Measurements from ENCODE around the gene NRTN.
"Not testable (repeated sequence)": the region's sequence is repeated elsewhere in the genome, so short reads cannot be mapped to it uniquely, and the experiment has no call there.

Gene NRTN

DNA sequence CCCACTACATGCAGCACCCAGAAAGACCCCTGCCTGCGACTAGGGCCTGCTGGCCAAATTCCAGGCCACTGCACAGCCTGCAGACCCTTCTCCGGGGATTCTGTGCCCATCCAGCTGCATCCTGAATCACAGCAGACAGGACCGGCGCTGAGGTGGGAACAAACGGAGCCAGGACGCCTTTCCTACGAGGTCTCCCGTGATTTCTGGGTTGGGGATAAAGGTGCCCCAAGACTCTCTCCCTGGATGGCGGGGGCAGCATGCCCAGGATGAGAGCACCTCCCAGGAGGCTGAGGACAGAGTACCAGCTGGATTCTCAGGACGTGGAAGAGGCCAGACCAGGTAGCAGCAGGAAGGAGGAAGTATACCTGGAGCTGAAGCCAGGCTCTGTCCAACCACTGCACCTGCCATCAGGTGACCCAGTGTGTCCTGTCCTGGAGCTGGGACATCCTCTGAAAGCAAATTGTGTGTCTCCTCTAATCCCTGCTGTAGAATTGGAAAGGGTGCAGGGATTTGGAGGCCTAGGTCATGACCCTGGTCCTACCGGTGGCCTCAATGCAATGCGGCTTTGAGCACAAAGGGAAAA, 68.8 kb downstream of the NRTN start:
- no peak for DNase-seq

DNA sequence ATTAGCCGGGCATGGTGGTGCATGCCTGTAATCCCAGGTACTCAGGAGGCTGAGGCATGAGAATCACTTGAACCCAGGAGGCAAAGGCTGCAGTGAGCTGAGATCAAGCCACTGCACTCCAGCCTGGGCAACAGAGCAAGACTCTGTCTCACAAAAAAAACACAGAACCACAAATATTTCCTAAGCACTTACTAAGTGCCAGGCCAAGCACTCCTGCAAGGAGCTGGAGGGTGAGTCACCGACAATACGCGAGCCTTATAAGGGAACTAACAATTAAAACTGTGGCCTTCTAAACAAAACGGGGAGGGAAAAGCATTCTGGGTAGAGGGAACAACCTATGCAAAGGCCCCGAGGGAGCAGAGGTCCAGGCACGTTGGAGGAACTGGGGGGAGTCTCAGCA, 69.6 kb downstream of the NRTN start:
- not testable (repeated sequence) for DNase-seq

DNA sequence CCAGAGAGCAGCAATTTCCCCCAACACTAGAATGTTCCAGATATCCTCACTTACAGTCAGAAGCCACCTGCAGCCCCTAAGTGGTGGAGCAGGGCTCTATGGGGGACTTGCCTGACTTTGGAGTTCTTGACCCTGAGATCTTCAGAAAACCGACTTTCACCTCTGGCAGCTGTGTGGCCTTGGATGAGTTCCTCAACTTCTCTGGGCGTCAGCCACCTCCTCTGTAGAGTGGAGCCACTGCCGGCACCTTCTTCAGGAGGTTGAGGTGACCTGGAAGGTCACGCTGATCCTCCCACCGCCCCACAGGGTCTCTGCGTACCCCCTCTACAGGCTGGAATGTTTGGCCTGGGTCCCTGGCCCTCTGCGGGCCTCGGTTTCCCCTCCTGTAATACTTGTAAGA, 72.6 kb downstream of the NRTN start:
- no peak for DNase-seq

DNA sequence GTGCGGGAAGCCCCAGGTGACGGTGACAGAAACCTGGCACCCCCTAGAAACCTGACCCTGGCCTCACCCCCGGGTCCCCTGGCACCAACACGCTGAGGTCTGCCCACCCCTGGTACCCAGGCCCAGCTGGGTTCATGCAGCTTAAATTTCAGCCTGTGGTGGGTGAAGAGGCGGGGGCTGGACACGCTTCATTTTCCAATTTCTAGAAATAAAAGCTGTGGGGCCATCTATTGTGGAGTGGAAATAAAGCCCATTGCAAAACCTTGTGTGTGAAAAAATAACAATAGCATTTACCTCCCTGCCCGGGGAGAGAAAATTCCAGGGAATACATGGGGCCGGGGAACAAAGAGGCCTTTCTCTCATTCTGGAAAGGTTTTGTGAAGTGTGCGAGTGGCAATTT, 73.0 kb downstream of the NRTN start:
- DNase-seq = no peak

Data from AML-193 (cell line).